Activated naive CD4-positive, alpha-beta T cell treated with anti-CD3 and anti-CD28 coated beads, Interleukin-2, amount 50 U/mL, for 24 hours (primary cell): Measurements from ENCODE around the gene APH1B.

Source experiments
- H3K27ac Mint-ChIP-seq: one replicate; pipeline ENCODE4 v1.8.0; 2021; ENCODE audit warnings: mild to moderate bottlenecking, mixed read lengths
- H3K27me3 Mint-ChIP-seq: one replicate; pipeline ENCODE4 v1.8.0; 2021; ENCODE audit warnings: mixed read lengths
- H3K36me3 Mint-ChIP-seq: one replicate; pipeline ENCODE4 v1.8.0; 2021; ENCODE audit warnings: mixed read lengths
- H3K4me1 Mint-ChIP-seq: one replicate; pipeline ENCODE4 v1.8.0; 2021; ENCODE audit warnings: mixed read lengths
- H3K4me3 Mint-ChIP-seq: one replicate; pipeline ENCODE4 v1.8.0; 2021; ENCODE audit warnings: mild to moderate bottlenecking, mixed read lengths
- H3K9me3 Mint-ChIP-seq: one replicate; pipeline ENCODE4 v1.8.0; 2021; ENCODE audit warnings: mixed read lengths

APH1B gene

GRCh38 chr15:63345391-63345752, 68.0 kb downstream of the APH1B start:
- Mint-ChIP-seq H3K4me1 (no peaks in the 10 kb centered on the region), H3K9me3 (no peaks in the 10 kb centered on the region), H3K4me3 (no peak overlapping the region), H3K27me3 (no peaks in the 10 kb centered on the region), H3K36me3 (no peaks in the 10 kb centered on the region), H3K27ac (no peak overlapping the region)

GRCh38 chr15:63347074-63347857, 69.9 kb downstream of the APH1B start:
- no peaks in the 10 kb centered on the region for H3K9me3 Mint-ChIP-seq
- no peak overlapping the region for H3K4me3 Mint-ChIP-seq
- no peak overlapping the region for H3K27ac Mint-ChIP-seq
- H3K27me3 Mint-ChIP-seq, result no peaks in the 10 kb centered on the region
- no peaks in the 10 kb centered on the region for H3K4me1 Mint-ChIP-seq
- H3K36me3 Mint-ChIP-seq, result no peaks in the 10 kb centered on the region

- no peak overlapping the region for H3K4me3 Mint-ChIP-seq
- no peaks in the 10 kb centered on the region for H3K9me3 Mint-ChIP-seq
- no peaks in the 10 kb centered on the region for H3K36me3 Mint-ChIP-seq
- no peaks in the 10 kb centered on the region for H3K4me1 Mint-ChIP-seq
- no peaks in the 10 kb centered on the region for H3K27me3 Mint-ChIP-seq
- H3K27ac Mint-ChIP-seq, result no peak overlapping the region
These were observed 71.0 kb downstream of the APH1B start for GRCh38 chr15:63348392-63348791.

GRCh38 chr15:63349156-63349555, 71.8 kb downstream of the APH1B start:
- H3K36me3 Mint-ChIP-seq, result no peaks in the 10 kb centered on the region
- H3K27ac Mint-ChIP-seq, result no peak overlapping the region
- no peak overlapping the region for H3K4me3 Mint-ChIP-seq
- no peaks in the 10 kb centered on the region for H3K4me1 Mint-ChIP-seq
- no peaks in the 10 kb centered on the region for H3K9me3 Mint-ChIP-seq
- no peaks in the 10 kb centered on the region for H3K27me3 Mint-ChIP-seq

GRCh38 chr15:63349621-63350020, 72.2 kb downstream of the APH1B start:
- H3K9me3 Mint-ChIP-seq, result no peaks in the 10 kb centered on the region
- no peaks in the 10 kb centered on the region for H3K4me1 Mint-ChIP-seq
- H3K36me3 Mint-ChIP-seq, result no peaks in the 10 kb centered on the region
- no peak overlapping the region for H3K27ac Mint-ChIP-seq
- no peaks in the 10 kb centered on the region for H3K27me3 Mint-ChIP-seq
- H3K4me3 Mint-ChIP-seq, result no peak overlapping the region

- no peaks in the 10 kb centered on the region for H3K4me1 Mint-ChIP-seq
- H3K9me3 Mint-ChIP-seq, result no peaks in the 10 kb centered on the region
- H3K36me3 Mint-ChIP-seq, result no peaks in the 10 kb centered on the region
- H3K27me3 Mint-ChIP-seq, result no peaks in the 10 kb centered on the region
- H3K27ac Mint-ChIP-seq, result no peak overlapping the region
- no peak overlapping the region for H3K4me3 Mint-ChIP-seq
These were observed 72.8 kb downstream of the APH1B start for GRCh38 chr15:63350178-63350621.

GRCh38 chr15:63351170-63351569, 73.8 kb downstream of the APH1B start:
- Mint-ChIP-seq H3K27me3 (no peaks in the 10 kb centered on the region), H3K4me3 (no peak overlapping the region), H3K27ac (no peak overlapping the region)

GRCh38 chr15:63352808-63353207, 75.4 kb downstream of the APH1B start:
- Mint-ChIP-seq H3K27ac (no peak overlapping the region), H3K27me3 (no peaks in the 10 kb centered on the region), H3K4me3 (no peak overlapping the region), H3K9me3 (no peaks in the 10 kb centered on the region), H3K36me3 (no peaks in the 10 kb centered on the region), H3K4me1 (no peaks in the 10 kb centered on the region)

More at GRCh38 chr15:63351170-63351569, 73.8 kb downstream of the APH1B start:
- no peaks in the 10 kb centered on the region for H3K36me3 Mint-ChIP-seq
- H3K9me3 Mint-ChIP-seq, result no peaks in the 10 kb centered on the region
- H3K4me1 Mint-ChIP-seq, result no peaks in the 10 kb centered on the region

- no peaks in the 10 kb centered on the region for H3K27me3 Mint-ChIP-seq
- H3K36me3 Mint-ChIP-seq, result no peaks in the 10 kb centered on the region
- H3K4me3 Mint-ChIP-seq, result no peak overlapping the region
- no peak overlapping the region for H3K27ac Mint-ChIP-seq
- no peaks in the 10 kb centered on the region for H3K9me3 Mint-ChIP-seq
- no peaks in the 10 kb centered on the region for H3K4me1 Mint-ChIP-seq
These were observed 75.9 kb downstream of the APH1B start for GRCh38 chr15:63353261-63353660.

- H3K27ac Mint-ChIP-seq, result no peak overlapping the region
- H3K4me3 Mint-ChIP-seq, result no peak overlapping the region
- H3K27me3 Mint-ChIP-seq, result no peaks in the 10 kb centered on the region
- H3K9me3 Mint-ChIP-seq, result no peaks in the 10 kb centered on the region
- no peaks in the 10 kb centered on the region for H3K36me3 Mint-ChIP-seq
- H3K4me1 Mint-ChIP-seq, result no peaks in the 10 kb centered on the region
These were observed 76.5 kb downstream of the APH1B start for GRCh38 chr15:63353887-63354286.

- H3K27ac Mint-ChIP-seq, result no peak overlapping the region
These were observed 77.6 kb downstream of the APH1B start for GRCh38 chr15:63354821-63355650.

GRCh38 chr15:63357061-63357460, 79.7 kb downstream of the APH1B start:
- H3K27me3 Mint-ChIP-seq, result no peaks in the 10 kb centered on the region
- no peak overlapping the region for H3K4me3 Mint-ChIP-seq
- no peaks in the 10 kb centered on the region for H3K36me3 Mint-ChIP-seq
- H3K27ac Mint-ChIP-seq, result no peak overlapping the region
- no peaks in the 10 kb centered on the region for H3K4me1 Mint-ChIP-seq
- no peaks in the 10 kb centered on the region for H3K9me3 Mint-ChIP-seq

More at GRCh38 chr15:63354821-63355650, 77.6 kb downstream of the APH1B start:
- Mint-ChIP-seq H3K27me3 (no peaks in the 10 kb centered on the region), H3K4me1 (no peaks in the 10 kb centered on the region), H3K4me3 (no peak overlapping the region), H3K36me3 (no peaks in the 10 kb centered on the region), H3K9me3 (no peaks in the 10 kb centered on the region)

- no peaks in the 10 kb centered on the region for H3K36me3 Mint-ChIP-seq
- no peak overlapping the region for H3K4me3 Mint-ChIP-seq
- no peaks in the 10 kb centered on the region for H3K9me3 Mint-ChIP-seq
- no peaks in the 10 kb centered on the region for H3K27me3 Mint-ChIP-seq
- no peaks in the 10 kb centered on the region for H3K4me1 Mint-ChIP-seq
- H3K27ac Mint-ChIP-seq, result no peak overlapping the region
These were observed 80.3 kb downstream of the APH1B start for GRCh38 chr15:63357731-63358130.

GRCh38 chr15:63358241-63359029, 81.0 kb downstream of the APH1B start:
- H3K36me3 Mint-ChIP-seq, result no peaks in the 10 kb centered on the region
- no peak overlapping the region for H3K4me3 Mint-ChIP-seq
- no peak overlapping the region for H3K27ac Mint-ChIP-seq
- no peaks in the 10 kb centered on the region for H3K9me3 Mint-ChIP-seq
- no peaks in the 10 kb centered on the region for H3K4me1 Mint-ChIP-seq
- H3K27me3 Mint-ChIP-seq, result no peaks in the 10 kb centered on the region
